Measurements from ENCODE around the gene TCF3.
"Not testable (repeated sequence)": the region's sequence is repeated elsewhere in the genome, so short reads cannot be mapped to it uniquely, and the experiment has no call there.

Gene TCF3

GRCh38 chr19:1652471-1653299 lies at the start of gene TCF3:
Gene TCF3 (minus strand): TSS chr19:1652615. CDS start chr19:1650248, 2,367 bp downstream.
- peak; percentile 94 to 98 for DNase-seq (ENCODE audit: low read depth in 2 of 2, low spot score in 1 of 2)

- no peak for DNase-seq (ENCODE audit: low read depth in 2 of 2, low spot score in 1 of 2)
Measured at GRCh38 chr19:1700733-1701663, 48.6 kb upstream of the TCF3 start.

- no peak for DNase-seq (ENCODE audit: low read depth in 2 of 2, low spot score in 1 of 2)
Measured at GRCh38 chr19:1699998-1700732, 47.8 kb upstream of the TCF3 start.

GRCh38 chr19:1699386-1699785 lies 47.0 kb upstream of the TCF3 start:
- no peak for DNase-seq (ENCODE audit: low read depth in 2 of 2, low spot score in 1 of 2)

- no peak for DNase-seq (ENCODE audit: low read depth in 2 of 2, low spot score in 1 of 2)
Measured at GRCh38 chr19:1698636-1699035, 46.2 kb upstream of the TCF3 start.

GRCh38 chr19:1695481-1695880 lies 43.1 kb upstream of the TCF3 start:
- DNase-seq (ENCODE audit: low read depth in 2 of 2, low spot score in 1 of 2): not testable (repeated sequence)

- DNase-seq (ENCODE audit: low read depth in 2 of 2, low spot score in 1 of 2): no peak
Measured at GRCh38 chr19:1691589-1692290, 39.3 kb upstream of the TCF3 start.

- DNase-seq (ENCODE audit: low read depth in 2 of 2, low spot score in 1 of 2): peak in 1 of 2 donors; percentile 9
Measured at GRCh38 chr19:1690699-1691307, 38.4 kb upstream of the TCF3 start.

- DNase-seq (ENCODE audit: low read depth in 2 of 2, low spot score in 1 of 2): not testable (repeated sequence)
Measured at GRCh38 chr19:1685785-1686184, 33.4 kb upstream of the TCF3 start.

GRCh38 chr19:1685046-1685445 lies 32.6 kb upstream of the TCF3 start:
- DNase-seq (ENCODE audit: low read depth in 2 of 2, low spot score in 1 of 2): no peak

GRCh38 chr19:1684573-1684912 lies 32.1 kb upstream of the TCF3 start:
- DNase-seq (ENCODE audit: low read depth in 2 of 2, low spot score in 1 of 2): no peak

- no peak for DNase-seq (ENCODE audit: low read depth in 2 of 2, low spot score in 1 of 2)
Measured at GRCh38 chr19:1683869-1684572, 31.6 kb upstream of the TCF3 start.

GRCh38 chr19:1680976-1681375 lies 28.6 kb upstream of the TCF3 start:
- DNase-seq (ENCODE audit: low read depth in 2 of 2, low spot score in 1 of 2): no peak

GRCh38 chr19:1678073-1678472 lies 25.7 kb upstream of the TCF3 start:
- DNase-seq (ENCODE audit: low read depth in 2 of 2, low spot score in 1 of 2): no peak

- DNase-seq (ENCODE audit: low read depth in 2 of 2, low spot score in 1 of 2): no peak
Measured at GRCh38 chr19:1676351-1677266, 24.2 kb upstream of the TCF3 start.

GRCh38 chr19:1675633-1676350 lies 23.4 kb upstream of the TCF3 start:
- no peak for DNase-seq (ENCODE audit: low read depth in 2 of 2, low spot score in 1 of 2)

- DNase-seq (ENCODE audit: low read depth in 2 of 2, low spot score in 1 of 2): no peak
Measured at GRCh38 chr19:1674293-1674679, 21.9 kb upstream of the TCF3 start.

GRCh38 chr19:1673645-1674292 lies 21.4 kb upstream of the TCF3 start:
- DNase-seq (ENCODE audit: low read depth in 2 of 2, low spot score in 1 of 2): no peak

Data from stimulated activated CD8-positive, alpha-beta memory T cell treated with anti-CD3 and anti-CD28 coated beads, Interleukin-4, amount 100 ng/mL, for 1 hour (primary cell).